ENCODE data around the gene RILPL2.

- TF ChIP-seq EZH2phosphoT487 (IDR thresholded peaks at IDR 0.05; ENCODE audit: borderline replicate concordance, low read depth, low read length) = no peak
- TF ChIP-seq CTCF (conservative IDR thresholded peaks at IDR 0.05; ENCODE audit: low read length) = no peak
These were observed 69.0 kb downstream of the RILPL2 start for GRCh38 chr12:123367511-123367910.
